IMR-90 (cell line): ENCODE measurements around the gene PPM1H. TPM values are rescaled to one million over a fixed set of nuclear protein-coding genes. Genes with fewer than 3 reads are reported as not detected.
A peak's percentile ranks its signal among the peaks of the same experiment; 100 is the strongest.

Source experiments
- ATAC-seq: fragments of 200-7000 bp; cut with Tn5 transposase; 2 replicates; pipeline ENCODE4 v1.9.1; 2020; ENCODE audit warnings: low read depth, mild to moderate bottlenecking, moderate library complexity
- BruUV-seq: library from RNA; stranded (reverse); fragments of 400-500 nt; replicated peaks from 2 replicates; lab custom pipeline; 2021; lab: Mats Ljungman, UMichigan
- CTCF ChIA-PET: fragments of 300-600 bp; formaldehyde crosslinking; extraction: SDS; loops from one replicate; lab custom pipeline; 2021; ENCODE audit warnings: antibody characterized with exemption; lab: Yijun Ruan, JAX
- POLR2A ChIA-PET: fragments of 300-600 bp; sonication (Branson Sonifier 250); formaldehyde crosslinking; loops from one replicate; lab custom pipeline; 2022; ENCODE audit warnings: antibody characterized with exemption; ENCODE audit not compliant: unreplicated experiment; lab: Charles Lee
- DNase-seq: peaks from one replicate; pipeline ENCODE4 v3.0.0; 2013
- H2AFZ ChIP-seq: replicated peaks from 2 replicates; pipeline ENCODE3; 2013; ENCODE audit warnings: low read length, mild to moderate bottlenecking; ENCODE audit not compliant: poor library complexity
- H2AK5ac ChIP-seq: 2 replicates; pipeline ENCODE4 v1.6.1; 2013; ENCODE audit warnings: low read depth, low read length, inconsistent platforms
- H2AK9ac ChIP-seq: replicated peaks from 2 replicates; pipeline ENCODE3; 2013; ENCODE audit warnings: mild to moderate bottlenecking, low read depth, low read length, moderate library complexity; ENCODE audit not compliant: poor library complexity
- H2BK120ac ChIP-seq: 2 replicates; pipeline ENCODE4 v1.6.1; 2013; ENCODE audit warnings: low read depth, low read length, inconsistent platforms
- H2BK15ac ChIP-seq: 3 replicates; pipeline ENCODE4 v1.6.1; 2013; ENCODE audit warnings: low read depth, low read length, inconsistent platforms
- H2BK20ac ChIP-seq: 2 replicates; pipeline ENCODE4 v1.6.1; 2013; ENCODE audit warnings: low read depth, mild to moderate bottlenecking, inconsistent platforms, low read length, moderate library complexity
- H2BK5ac ChIP-seq: 2 replicates; pipeline ENCODE4 v1.6.1; 2013; ENCODE audit warnings: mild to moderate bottlenecking, low read depth, low read length, inconsistent platforms; ENCODE audit not compliant: poor library complexity, severe bottlenecking
- H3K14ac ChIP-seq: replicated peaks from 2 replicates; pipeline ENCODE4 v1.6.1; 2013; ENCODE audit warnings: low read depth, low read length, inconsistent platforms
- H3K18ac ChIP-seq: 2 replicates; pipeline ENCODE4 v1.6.1; 2013; ENCODE audit warnings: low read depth, low read length, control low read depth
- H3K23ac ChIP-seq: 2 replicates; pipeline ENCODE4 v1.6.1; 2013; ENCODE audit warnings: low read depth, low read length, inconsistent platforms
- H3K27ac ChIP-seq: 2 replicates; pipeline ENCODE4 v1.5.1; 2013; ENCODE audit warnings: mild to moderate bottlenecking, control low read depth, low read length; ENCODE audit not compliant: insufficient read depth
- H3K27me3 ChIP-seq: 2 replicates; pipeline ENCODE4 v1.6.1; 2013; ENCODE audit warnings: low read length; ENCODE audit not compliant: control insufficient read depth, insufficient read depth
- H3K36me3 ChIP-seq: 2 replicates; pipeline ENCODE4 v1.6.1; 2013; ENCODE audit warnings: low read length, mixed read lengths; ENCODE audit not compliant: control insufficient read depth, insufficient read depth
- H3K4ac ChIP-seq: 2 replicates; pipeline ENCODE4 v1.6.1; 2013; ENCODE audit warnings: low read depth, low read length, inconsistent platforms
- H3K4me1 ChIP-seq: 2 replicates; pipeline ENCODE4 v1.6.1; 2013; ENCODE audit warnings: low read length, mixed read lengths; ENCODE audit not compliant: control insufficient read depth, insufficient read depth
- H3K4me2 ChIP-seq: 2 replicates; pipeline ENCODE4 v1.6.1; 2013; ENCODE audit warnings: low read depth, mild to moderate bottlenecking, control low read depth, low read length, moderate library complexity
- H3K4me3 ChIP-seq: 2 replicates; pipeline ENCODE4 v1.5.1; 2013; ENCODE audit warnings: low read depth, mild to moderate bottlenecking, control low read depth, low read length, moderate library complexity; ENCODE audit not compliant: insufficient read depth
- H3K56ac ChIP-seq: 2 replicates; pipeline ENCODE4 v1.6.1; 2013; ENCODE audit warnings: low read length, inconsistent platforms; ENCODE audit not compliant: insufficient read depth; ENCODE audit errors: extremely low read depth
- H3K79me1 ChIP-seq, 2 experiments: 2 replicates each; pipeline ENCODE4 v1.6.1; 2013; ENCODE audit warnings: low read length in 2 of 2, inconsistent platforms in 1 of 2, low read depth in 1 of 2
- H3K9ac ChIP-seq: 2 replicates; pipeline ENCODE4 v1.6.1; 2013; ENCODE audit warnings: low read depth, low read length, control low read depth
- H3K9me1 ChIP-seq: 2 replicates; pipeline ENCODE4 v1.6.1; 2013; ENCODE audit warnings: low read length, inconsistent platforms; ENCODE audit not compliant: insufficient read depth
- H3K9me3 ChIP-seq: 2 replicates; pipeline ENCODE4 v1.6.1; 2013; ENCODE audit warnings: low read length; ENCODE audit not compliant: control insufficient read depth, insufficient read depth
- H4K20me1 ChIP-seq: 2 replicates; pipeline ENCODE4 v1.6.1; 2013; ENCODE audit warnings: low read length, inconsistent platforms; ENCODE audit not compliant: insufficient read depth
- H4K5ac ChIP-seq: 2 replicates; pipeline ENCODE4 v1.6.1; 2013; ENCODE audit warnings: mild to moderate bottlenecking, low read depth, low read length, control low read depth
- H4K8ac ChIP-seq, 2 experiments: 2 replicates each; pipeline ENCODE4 v1.6.1; 2013; ENCODE audit warnings: low read depth in 2 of 2, low read length in 2 of 2, control low read depth in 1 of 2, inconsistent platforms in 1 of 2
- H4K91ac ChIP-seq: 2 replicates; pipeline ENCODE4 v1.6.1; 2013; ENCODE audit warnings: low read depth, low read length, inconsistent platforms; ENCODE audit not compliant: insufficient read depth
- CEBPB ChIP-seq: IDR thresholded peaks from 2 replicates; pipeline ENCODE4 v1.6.1; 2012; ENCODE audit warnings: low read depth, low read length, improper control_type of control experiment
- CHD1 ChIP-seq: IDR thresholded peaks from 2 replicates; pipeline ENCODE4 v1.6.1; 2012; ENCODE audit warnings: low read depth, low read length, improper control_type of control experiment
- FOS ChIP-seq: fragments of 150-350 bp; IDR thresholded peaks from 2 replicates; pipeline ENCODE4 v1.6.1; 2016; ENCODE audit warnings: low read depth, low read length
- MAFK ChIP-seq: IDR thresholded peaks from 2 replicates; pipeline ENCODE4 v1.6.1; 2012; ENCODE audit warnings: low read depth, low read length, improper control_type of control experiment
- MAZ ChIP-seq: IDR thresholded peaks from 2 replicates; pipeline ENCODE4 v1.6.1; 2012; ENCODE audit warnings: low read depth, mild to moderate bottlenecking, low read length, improper control_type of control experiment, moderate library complexity, borderline replicate concordance
- MXI1 ChIP-seq: IDR thresholded peaks from 2 replicates; pipeline ENCODE4 v1.6.1; 2012; ENCODE audit warnings: low read depth, mild to moderate bottlenecking, low read length, moderate library complexity, borderline replicate concordance
- NFE2L2 ChIP-seq: fragments of 150-350 bp; IDR thresholded peaks from 2 replicates; pipeline ENCODE4 v1.6.1; 2016; ENCODE audit warnings: low read depth, mild to moderate bottlenecking, low read length
- POLR2A ChIP-seq: IDR thresholded peaks from 2 replicates; pipeline ENCODE4 v1.6.1; 2012; ENCODE audit warnings: mild to moderate bottlenecking, low read depth, low read length
- RCOR1 ChIP-seq: IDR thresholded peaks from 2 replicates; pipeline ENCODE4 v1.6.1; 2012; ENCODE audit warnings: mild to moderate bottlenecking, low read length, improper control_type of control experiment; ENCODE audit not compliant: insufficient replicate concordance
- RFX5 ChIP-seq: IDR thresholded peaks from 2 replicates; pipeline ENCODE4 v1.8.0; 2012; ENCODE audit warnings: low read depth, mild to moderate bottlenecking, low read length, moderate library complexity
- SMC3 ChIP-seq: fragments of 150-350 bp; IDR thresholded peaks from 2 replicates; pipeline ENCODE4 v1.6.1; 2016; ENCODE audit warnings: low read depth, mild to moderate bottlenecking, antibody characterized with exemption, low read length, moderate library complexity
- WGBS, 2 experiments: methylation state at CpG; one replicate each; pipeline versions ENCODE4 v1.1.5 to v1.1.7; 2013; ENCODE audit warnings: missing lambda C conversion rate in 2 of 2; ENCODE audit not compliant: insufficient read length in 1 of 2; ENCODE audit errors: extremely low coverage in 2 of 2; 5-methylcytosine and 5-hydroxymethylcytosine counted together
- dilution Hi-C: fragments of 300-500 bp; cut with HindIII; formaldehyde crosslinking; loops from one replicate; pipeline ENCODE4 v1.14.3; 2018; ENCODE audit warnings: low sequenced_read_pairs; ENCODE audit not compliant: unreplicated experiment
- in situ Hi-C: fragments of 300-500 bp; cut with MboI; formaldehyde crosslinking; loops from 3 replicates; pipeline ENCODE4 v1.14.3; 2019; ENCODE audit warnings: low sequenced_read_pairs, inconsistent platforms, mixed read lengths
- intact Hi-C: fragments of 100-400 bp; cut with micrococcal nuclease; formaldehyde crosslinking; loops from 2 replicates; pipeline ENCODE4 v1.10.0; 2022
- polyA plus RNA-seq, 3 experiments: library from polyadenylated mRNA; depleted of rRNA; stranded (reverse); fragments of >200 nt; gene quantifications; 2 replicates each; pipeline ENCODE4 v1.2.3, GENCODE V29; 2012; ENCODE audit warnings: low replicate concordance in 1 of 3
- total RNA-seq: library from RNA; depleted of rRNA; stranded (reverse); fragments of >200 nt; gene quantifications from 2 replicates; pipeline ENCODE4 v1.2.3, GENCODE V29; 2012
- TF ChIP-seq, protein P1 (sequence below): fragments of 150-350 bp; IDR thresholded peaks from 2 replicates; pipeline ENCODE4 v1.6.1; 2017; ENCODE audit warnings: mild to moderate bottlenecking, antibody characterized with exemption, low read length, low read depth
- TF ChIP-seq, protein P2 (sequence below): conservative IDR thresholded peaks from 2 replicates; pipeline ENCODE4 v1.5.1; 2012; ENCODE audit warnings: mild to moderate bottlenecking, low read depth, low read length, improper control_type of control experiment
- TF ChIP-seq, protein P3 (sequence below): fragments of 150-350 bp; IDR thresholded peaks from 2 replicates; pipeline ENCODE4 v1.6.1; 2016; ENCODE audit warnings: low read depth, mild to moderate bottlenecking, low read length, moderate library complexity, borderline replicate concordance

The PPM1H gene
- total and polyA plus RNA-seq, 2 of the 4 experiments (the other 2 are of a cell fraction), result 0.14 to 0.18 TPM

DNA sequence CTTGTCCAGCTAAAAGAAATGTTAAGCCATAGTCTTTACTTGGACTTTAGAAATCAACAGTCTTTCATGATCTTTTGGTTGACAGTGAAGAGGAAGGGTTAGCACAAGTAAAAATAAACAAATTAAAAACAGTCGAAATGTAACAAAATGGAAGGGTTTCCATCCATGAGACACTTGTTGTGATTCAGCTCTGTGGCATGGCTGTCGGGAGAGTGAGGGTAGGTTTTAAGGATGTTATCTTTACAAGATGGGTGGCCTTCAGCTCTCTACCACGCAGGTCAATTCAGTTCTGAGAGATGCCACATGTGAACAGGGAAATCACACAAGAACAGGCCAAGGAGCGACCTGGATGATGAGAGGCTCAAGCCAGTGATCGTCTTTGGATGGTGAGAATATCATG lies 180.2 kb downstream of the PPM1H start:
- Histone ChIP-seq H3K14ac (peak overlapping the region; percentile 61; the same call in 1 of the 2 replicates), H3K27ac (no peak overlapping the region), H3K56ac (no peak overlapping the region), H4K91ac (no peak overlapping the region), H4K8ac (no peak overlapping the region), H3K9ac (no peak overlapping the region), H2BK5ac (no peak overlapping the region), H3K9me3 (no peaks in the 10 kb centered on the region), H2AK9ac (no peak overlapping the region), H2BK20ac (no peak overlapping the region), H2AFZ (no peak overlapping the region), H3K4ac (no peak overlapping the region), H2BK120ac (no peak overlapping the region), H4K20me1 (peaks cover 3% of the 10 kb centered on the region; the same call in 1 of the 2 replicates), H4K5ac (no peak overlapping the region), H2AK5ac (no peak overlapping the region; the same call in 1 of the 2 replicates), H3K9me1 (peaks cover 12% of the 10 kb centered on the region), H3K36me3 (no peaks in the 10 kb centered on the region), H2BK15ac (peak overlapping the region; percentile 12; the same call in 1 of the 3 replicates), H3K18ac (no peak overlapping the region), H3K27me3 (peaks cover 24% of the 10 kb centered on the region), H3K4me2 (no peak overlapping the region), H3K23ac (peak overlapping the region; percentile 27; the same call in 1 of the 2 replicates), H3K4me3 (no peak overlapping the region), H3K79me1 (no peaks in the 10 kb centered on the region), H3K4me1 (peaks cover 5% of the 10 kb centered on the region; the same call in 1 of the 2 replicates)
- dilution Hi-C loops (no loop called here), in situ Hi-C loops (no loop called here), intact Hi-C loops (no loop called here)
- WGBS, 2 experiments, result 67% methylated on average over 3 of the region's 5 CpGs; no CpG with 5 or more reads in 1 of the 2 experiments
- ATAC-seq (no peak), DNase-seq (no peak)
- BruUV-seq, result no TSS peak
- ChIA-PET POLR2A (no interaction called here), CTCF (interaction anchor here (1.1 kb wide), 1 partner anchor 9 kb away, joined by 3 read pairs; no protein-coding TSS in a partner anchor)
- no peak for TF ChIP-seq NFE2L2
- no peak for TF ChIP-seq CEBPB
- no peak for TF ChIP-seq RFX5
- TF ChIP-seq MAFK, result no peak
- TF ChIP-seq, protein P1, sequence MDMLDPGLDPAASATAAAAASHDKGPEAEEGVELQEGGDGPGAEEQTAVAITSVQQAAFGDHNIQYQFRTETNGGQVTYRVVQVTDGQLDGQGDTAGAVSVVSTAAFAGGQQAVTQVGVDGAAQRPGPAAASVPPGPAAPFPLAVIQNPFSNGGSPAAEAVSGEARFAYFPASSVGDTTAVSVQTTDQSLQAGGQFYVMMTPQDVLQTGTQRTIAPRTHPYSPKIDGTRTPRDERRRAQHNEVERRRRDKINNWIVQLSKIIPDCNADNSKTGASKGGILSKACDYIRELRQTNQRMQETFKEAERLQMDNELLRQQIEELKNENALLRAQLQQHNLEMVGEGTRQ, result no peak
- TF ChIP-seq FOS, result no peak
- no peak for TF ChIP-seq RCOR1
- no peak for TF ChIP-seq MAZ
- TF ChIP-seq, protein P2, sequence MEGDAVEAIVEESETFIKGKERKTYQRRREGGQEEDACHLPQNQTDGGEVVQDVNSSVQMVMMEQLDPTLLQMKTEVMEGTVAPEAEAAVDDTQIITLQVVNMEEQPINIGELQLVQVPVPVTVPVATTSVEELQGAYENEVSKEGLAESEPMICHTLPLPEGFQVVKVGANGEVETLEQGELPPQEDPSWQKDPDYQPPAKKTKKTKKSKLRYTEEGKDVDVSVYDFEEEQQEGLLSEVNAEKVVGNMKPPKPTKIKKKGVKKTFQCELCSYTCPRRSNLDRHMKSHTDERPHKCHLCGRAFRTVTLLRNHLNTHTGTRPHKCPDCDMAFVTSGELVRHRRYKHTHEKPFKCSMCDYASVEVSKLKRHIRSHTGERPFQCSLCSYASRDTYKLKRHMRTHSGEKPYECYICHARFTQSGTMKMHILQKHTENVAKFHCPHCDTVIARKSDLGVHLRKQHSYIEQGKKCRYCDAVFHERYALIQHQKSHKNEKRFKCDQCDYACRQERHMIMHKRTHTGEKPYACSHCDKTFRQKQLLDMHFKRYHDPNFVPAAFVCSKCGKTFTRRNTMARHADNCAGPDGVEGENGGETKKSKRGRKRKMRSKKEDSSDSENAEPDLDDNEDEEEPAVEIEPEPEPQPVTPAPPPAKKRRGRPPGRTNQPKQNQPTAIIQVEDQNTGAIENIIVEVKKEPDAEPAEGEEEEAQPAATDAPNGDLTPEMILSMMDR, result no peak
- no peak for TF ChIP-seq MXI1
- no peak for TF ChIP-seq POLR2A
- no peak for TF ChIP-seq CHD1
- TF ChIP-seq, protein P3, sequence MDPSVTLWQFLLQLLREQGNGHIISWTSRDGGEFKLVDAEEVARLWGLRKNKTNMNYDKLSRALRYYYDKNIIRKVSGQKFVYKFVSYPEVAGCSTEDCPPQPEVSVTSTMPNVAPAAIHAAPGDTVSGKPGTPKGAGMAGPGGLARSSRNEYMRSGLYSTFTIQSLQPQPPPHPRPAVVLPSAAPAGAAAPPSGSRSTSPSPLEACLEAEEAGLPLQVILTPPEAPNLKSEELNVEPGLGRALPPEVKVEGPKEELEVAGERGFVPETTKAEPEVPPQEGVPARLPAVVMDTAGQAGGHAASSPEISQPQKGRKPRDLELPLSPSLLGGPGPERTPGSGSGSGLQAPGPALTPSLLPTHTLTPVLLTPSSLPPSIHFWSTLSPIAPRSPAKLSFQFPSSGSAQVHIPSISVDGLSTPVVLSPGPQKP, result no peak
- no peak for TF ChIP-seq SMC3
